Measurements from ENCODE around the gene RUSC2.
A peak's percentile ranks its signal among the peaks of the same experiment; 100 is the strongest.

The RUSC2 gene

GRCh38 chr9:35495984-35496383 lies 6.1 kb downstream of the RUSC2 start:
- DNase-seq (ENCODE audit: low read depth), result no peak

GRCh38 chr9:35498245-35498644 lies 8.3 kb downstream of the RUSC2 start:
- peak; percentile 52 for DNase-seq (ENCODE audit: low read depth)

GRCh38 chr9:35499029-35499700 lies 9.3 kb downstream of the RUSC2 start:
- DNase-seq (ENCODE audit: low read depth), result no peak

GRCh38 chr9:35499701-35500030 lies 9.8 kb downstream of the RUSC2 start:
- no peak for DNase-seq (ENCODE audit: low read depth)

GRCh38 chr9:35500130-35500748 lies 10.3 kb downstream of the RUSC2 start:
- DNase-seq (ENCODE audit: low read depth), result peak; percentile 31

GRCh38 chr9:35501946-35502345 lies 12.0 kb downstream of the RUSC2 start:
- no peak for DNase-seq (ENCODE audit: low read depth)

GRCh38 chr9:35506359-35506758 lies 16.4 kb downstream of the RUSC2 start:
- DNase-seq (ENCODE audit: low read depth), result no peak

GRCh38 chr9:35508069-35508468 lies 18.2 kb downstream of the RUSC2 start:
- DNase-seq (ENCODE audit: low read depth), result no peak

GRCh38 chr9:35510383-35510753 lies 20.5 kb downstream of the RUSC2 start:
- peak; percentile 29 for DNase-seq (ENCODE audit: low read depth)

GRCh38 chr9:35510754-35511428 lies 21.0 kb downstream of the RUSC2 start:
- DNase-seq (ENCODE audit: low read depth), result peak; percentile 92

- DNase-seq (ENCODE audit: low read depth), result no peak
Observed at GRCh38 chr9:35511453-35511852, 21.5 kb downstream of the RUSC2 start.

- DNase-seq (ENCODE audit: low read depth), result peak; percentile 49
Observed at GRCh38 chr9:35515766-35516165, 25.9 kb downstream of the RUSC2 start.

- peak; percentile 80 for DNase-seq (ENCODE audit: low read depth)
Observed at GRCh38 chr9:35516479-35516878, 26.6 kb downstream of the RUSC2 start.

GRCh38 chr9:35517131-35517530 lies 27.2 kb downstream of the RUSC2 start:
- no peak for DNase-seq (ENCODE audit: low read depth)

- peak; percentile 14 for DNase-seq (ENCODE audit: low read depth)
Observed at GRCh38 chr9:35517552-35518224, 27.8 kb downstream of the RUSC2 start.

- peak; percentile 88 for DNase-seq (ENCODE audit: low read depth)
Observed at GRCh38 chr9:35518225-35518821, 28.4 kb downstream of the RUSC2 start.

- peak; percentile 40 for DNase-seq (ENCODE audit: low read depth)
Observed at GRCh38 chr9:35518981-35519679, 29.2 kb downstream of the RUSC2 start.

GRCh38 chr9:35519692-35520363 lies 29.9 kb downstream of the RUSC2 start:
- DNase-seq (ENCODE audit: low read depth), result no peak

- DNase-seq (ENCODE audit: low read depth), result no peak
Observed at GRCh38 chr9:35520364-35520710, 30.4 kb downstream of the RUSC2 start.

GRCh38 chr9:35521708-35522107 lies 31.8 kb downstream of the RUSC2 start:
- DNase-seq (ENCODE audit: low read depth), result peak; percentile 74

- DNase-seq (ENCODE audit: low read depth), result no peak
Observed at GRCh38 chr9:35522187-35522586, 32.3 kb downstream of the RUSC2 start.

Data from amniotic epithelial cell (primary cell).